ENCODE data around the gene CFAP65. TPM values are rescaled to one million over a fixed set of nuclear protein-coding genes. Genes with fewer than 3 reads are reported as not detected.

The CFAP65 gene
- total RNA-seq, 2 donors from 2014 or later: 4.4 TPM; not detected in 1

GRCh38 chr2:219009294-219009693, 32.0 kb downstream of the CFAP65 start:
- 77% methylated on average over 2 of the region's 2 CpGs for WGBS
- no peak for DNase-seq (ENCODE audit: low spot score)
- TF ChIP-seq POLR2AphosphoS5 (IDR thresholded peaks at IDR 0.05): no peak
- TF ChIP-seq CTCF (IDR thresholded peaks at IDR 0.05): no peak
- no peak for TF ChIP-seq POLR2A (IDR thresholded peaks at IDR 0.05)

GRCh38 chr2:219003979-219004378, 37.3 kb downstream of the CFAP65 start:
- intact Hi-C loops (cut with DNase I): no loop called here
- no peak overlapping the region for H3K4me3 ChIP-seq
- DNase-seq (ENCODE audit: low spot score): no peak
- H3K36me3 ChIP-seq: no peaks in the 10 kb centered on the region
- WGBS: 94% methylated on average over 3 of the region's 3 CpGs
- no peaks in the 10 kb centered on the region for H3K27me3 ChIP-seq (replicated peaks; ENCODE audit: insufficient read depth)
- H3K9me3 ChIP-seq: no peaks in the 10 kb centered on the region
- peaks cover 10% of the 10 kb centered on the region for H3K4me1 ChIP-seq (replicated peaks)
- no peak overlapping the region for H3K27ac ChIP-seq
- TF ChIP-seq CTCF (IDR thresholded peaks at IDR 0.05) (no peak), POLR2A (IDR thresholded peaks at IDR 0.05) (no peak), POLR2AphosphoS5 (IDR thresholded peaks at IDR 0.05) (no peak)

More at GRCh38 chr2:219009294-219009693, 32.0 kb downstream of the CFAP65 start:
- intact Hi-C loops (cut with DNase I): no loop called here
- H3K27ac ChIP-seq: no peak overlapping the region
- no peak overlapping the region for H3K4me3 ChIP-seq
- H3K4me1 ChIP-seq (replicated peaks): no peaks in the 10 kb centered on the region
- H3K36me3 ChIP-seq: no peaks in the 10 kb centered on the region
- H3K27me3 ChIP-seq (replicated peaks; ENCODE audit: insufficient read depth): no peaks in the 10 kb centered on the region
- H3K9me3 ChIP-seq: no peaks in the 10 kb centered on the region

GRCh38 chr2:219003267-219003634, 38.1 kb downstream of the CFAP65 start:
- intact Hi-C loops (cut with DNase I): no loop called here
- no peak for TF ChIP-seq POLR2A (IDR thresholded peaks at IDR 0.05)
- TF ChIP-seq CTCF (IDR thresholded peaks at IDR 0.05): no peak
- no peak for TF ChIP-seq POLR2AphosphoS5 (IDR thresholded peaks at IDR 0.05)

GRCh38 chr2:219002395-219003266, 38.7 kb downstream of the CFAP65 start:
- peak overlapping the region; percentile 22 to 53 for H3K4me3 ChIP-seq
- H3K4me1 ChIP-seq (replicated peaks): peaks cover 10% of the 10 kb centered on the region
- no peaks in the 10 kb centered on the region for H3K36me3 ChIP-seq
- H3K9me3 ChIP-seq: no peaks in the 10 kb centered on the region
- DNase-seq (ENCODE audit: low spot score): peak; percentile 76
- intact Hi-C loops (cut with DNase I): no loop called here
- H3K27me3 ChIP-seq (replicated peaks; ENCODE audit: insufficient read depth): no peaks in the 10 kb centered on the region
- peak; percentile 43 for TF ChIP-seq POLR2AphosphoS5 (IDR thresholded peaks at IDR 0.05)
- peak in 3 of 4 experiments; percentile 56 to 91 (median 69) for TF ChIP-seq CTCF (IDR thresholded peaks at IDR 0.05)
- no peak for TF ChIP-seq POLR2A (IDR thresholded peaks at IDR 0.05)
- WGBS: 1% methylated on average over 68 of the region's 72 CpGs
- peak overlapping the region; percentile 93 to 95 for H3K27ac ChIP-seq

More at GRCh38 chr2:219003267-219003634, 38.1 kb downstream of the CFAP65 start:
- no peak for DNase-seq (ENCODE audit: low spot score)
- 15% methylated on average over 20 of the region's 20 CpGs for WGBS
- peak overlapping the region in 1 of 2 donors; percentile 53 for H3K4me3 ChIP-seq
- no peaks in the 10 kb centered on the region for H3K36me3 ChIP-seq
- peaks cover 10% of the 10 kb centered on the region for H3K4me1 ChIP-seq (replicated peaks)
- H3K27me3 ChIP-seq (replicated peaks; ENCODE audit: insufficient read depth): no peaks in the 10 kb centered on the region
- no peaks in the 10 kb centered on the region for H3K9me3 ChIP-seq
- peak overlapping the region in 1 of 2 donors; percentile 95 for H3K27ac ChIP-seq
